HepG2 (cell line): ENCODE data around the gene PCIF1. TPM values are rescaled to one million over a fixed set of nuclear protein-coding genes. Genes with fewer than 3 reads are reported as not detected.

Source experiments
- ATF7 ChIP-seq, 2 experiments: fragments of 450-650 bp in 1 of 2; sonication (generic) in 1 of 2; formaldehyde crosslinking in 1 of 2; IDR thresholded peaks; 2 replicates each; pipeline versions ENCODE4 v1.4.0 to v1.6.1; 2016 to 2020; ENCODE audit warnings: antibody characterized with exemption in 1 of 2, mild to moderate bottlenecking in 1 of 2, missing genetic modification reagents in 1 of 2
- CEBPG ChIP-seq: IDR thresholded peaks from 2 replicates; pipeline ENCODE4 v1.6.1; 2016
- CREM ChIP-seq, 2 experiments: sonication (generic) in 1 of 2; formaldehyde crosslinking in 1 of 2; IDR thresholded peaks; 2 replicates each; pipeline versions ENCODE4 v1.4.0 to v1.6.1; 2016 to 2020; ENCODE audit warnings: antibody characterized with exemption in 1 of 2, mild to moderate bottlenecking in 1 of 2, missing genetic modification reagents in 1 of 2
- DRAP1 ChIP-seq: IDR thresholded peaks from 2 replicates; pipeline ENCODE4 v1.6.1; 2016; ENCODE audit warnings: missing genetic modification reagents, missing compliant biosample characterization
- FOXP1 ChIP-seq, 2 experiments: fragments of 450-650 bp in 1 of 2; IDR thresholded peaks; 2 replicates each; pipeline ENCODE4 v1.6.1; 2017 to 2018; ENCODE audit warnings: antibody characterized with exemption in 1 of 2
- GTF3A ChIP-seq: sonication (generic); formaldehyde crosslinking; conservative IDR thresholded peaks from 2 replicates; pipeline ENCODE4 v1.4.0; 2020; ENCODE audit warnings: mild to moderate bottlenecking, missing genetic modification reagents
- HMGA1 ChIP-seq: sonication (generic); formaldehyde crosslinking; conservative IDR thresholded peaks from 2 replicates; pipeline ENCODE4 v1.4.0; 2020; ENCODE audit warnings: missing genetic modification reagents
- KMT2B ChIP-seq: IDR thresholded peaks from 2 replicates; pipeline ENCODE4 v1.6.1; 2016; ENCODE audit warnings: missing genetic modification reagents, missing compliant biosample characterization
- MLXIP ChIP-seq: sonication (generic); formaldehyde crosslinking; IDR thresholded peaks from 2 replicates; pipeline ENCODE4 v1.9.0; 2021; ENCODE audit warnings: missing genetic modification reagents, borderline replicate concordance
- NCOA5 ChIP-seq: sonication (generic); formaldehyde crosslinking; IDR thresholded peaks from 2 replicates; pipeline ENCODE4 v1.4.0; 2020; ENCODE audit warnings: missing genetic modification reagents
- NFYC ChIP-seq: IDR thresholded peaks from 2 replicates; pipeline ENCODE4 v1.6.1; 2016; ENCODE audit warnings: missing genetic modification reagents, missing compliant biosample characterization
- SATB2 ChIP-seq: sonication (generic); formaldehyde crosslinking; IDR thresholded peaks from 2 replicates; pipeline ENCODE4 v1.5.0; 2020; ENCODE audit warnings: missing genetic modification reagents
- SPEN ChIP-seq: sonication (generic); formaldehyde crosslinking; IDR thresholded peaks from 2 replicates; pipeline ENCODE4 v1.5.1; 2020; ENCODE audit warnings: low read depth, mild to moderate bottlenecking, missing genetic modification reagents
- SYNCRIP ChIP-seq: fragments of 200-400 bp; formaldehyde crosslinking; IDR thresholded peaks from 2 replicates; pipeline ENCODE4 v1.6.1; 2018; ENCODE audit warnings: mild to moderate bottlenecking, low read depth, low read length; ENCODE audit not compliant: insufficient read depth
- TFE3 ChIP-seq: IDR thresholded peaks from 2 replicates; pipeline ENCODE4 v1.6.1; 2016
- THRA ChIP-seq: sonication (generic); formaldehyde crosslinking; IDR thresholded peaks from 2 replicates; pipeline ENCODE4 v1.4.0; 2020; ENCODE audit warnings: missing genetic modification reagents, borderline replicate concordance
- ZBTB33 ChIP-seq: sonication (generic); formaldehyde crosslinking; IDR thresholded peaks from 2 replicates; pipeline ENCODE4 v1.4.0; 2020; ENCODE audit warnings: missing genetic modification reagents
- ZMYM3 ChIP-seq: sonication (generic); formaldehyde crosslinking; IDR thresholded peaks from 2 replicates; pipeline ENCODE4 v1.5.1; 2020; ENCODE audit warnings: mild to moderate bottlenecking, missing genetic modification reagents
- ZNF3 ChIP-seq: IDR thresholded peaks from 2 replicates; pipeline ENCODE4 v1.7.0; 2017; ENCODE audit warnings: inconsistent platforms
- ZNF740 ChIP-seq: sonication (generic); formaldehyde crosslinking; IDR thresholded peaks from 2 replicates; pipeline ENCODE4 v1.4.0; 2020; ENCODE audit warnings: missing genetic modification reagents
- polyA plus RNA-seq, 8 experiments: library from polyadenylated mRNA; depleted of rRNA in 3 of 8; stranded (reverse) in 7 of 8; unstranded in 1 of 8; fragments of >200 nt; fragmentation: Illumina TruSeq in 4 of 8; extraction: Trizol in 4 of 8; gene quantifications; 2 replicates each; pipeline versions ENCODE4 v1.2.1 to v1.2.3, GENCODE V29; 2011 to 2016; ENCODE audit warnings: low read depth in 4 of 8, missing spikeins in 1 of 8, mixed read lengths in 1 of 8; ENCODE audit not compliant: insufficient read depth in 1 of 8
- total RNA-seq, 5 experiments: library from RNA; depleted of rRNA; stranded (reverse); fragments of >200 nt; fragmentation: Illumina TruSeq; extraction: Trizol; gene quantifications; 2 replicates each; pipeline ENCODE4 v1.2.3, GENCODE V29; 2016; ENCODE audit warnings: low read depth in 1 of 5

The PCIF1 gene
- total and polyA plus RNA-seq, 2 of the 13 experiments (the other 11 are each of a cell fraction or from before 2014, with no cell fraction given): 20.9 to 24.4 TPM

GRCh38 chr20:45934586-45935415 is at the start of gene PCIF1 (continued):
- TF ChIP-seq ZBTB33 (CRISPR knock-in tag): no peak; the same call in 1 of the 2 replicates
- TF ChIP-seq ZMYM3 (CRISPR knock-in tag): 0 out of 2 replicates have a peak, but pooled peaks have one; percentile 64
- peak; percentile 78 for TF ChIP-seq DRAP1 (CRISPR knock-in tag)
- TF ChIP-seq NCOA5 (CRISPR knock-in tag): no peak
- no peak for TF ChIP-seq ZNF3 (CRISPR knock-in tag)
- TF ChIP-seq FOXP1 (IDR thresholded peaks at IDR 0.05): no peak
- TF ChIP-seq FOXP1 (CRISPR knock-in tag; IDR thresholded peaks at IDR 0.05): no peak; the same call in 1 of the 2 replicates
- peak; percentile 89 for TF ChIP-seq TFE3 (CRISPR knock-in tag)
- peak; percentile 46; the same call in 1 of the 2 replicates for TF ChIP-seq CEBPG (CRISPR knock-in tag)
- TF ChIP-seq MLXIP (CRISPR knock-in tag): peak; percentile 93
- no peak for TF ChIP-seq HMGA1
- peak; percentile 58 for TF ChIP-seq KMT2B
- no peak; the same call in none of the 2 replicates for TF ChIP-seq CREM (IDR thresholded peaks at IDR 0.05)
- TF ChIP-seq CREM (CRISPR knock-in tag; IDR thresholded peaks at IDR 0.05): no peak
- peak; percentile 57; the same call in 1 of the 2 replicates for TF ChIP-seq ZNF740 (CRISPR knock-in tag)
- TF ChIP-seq SPEN (CRISPR knock-in tag): peak; percentile 78
- peak; percentile 87 for TF ChIP-seq NFYC
- TF ChIP-seq ATF7 (IDR thresholded peaks at IDR 0.05): no peak
- TF ChIP-seq ATF7 (CRISPR knock-in tag; IDR thresholded peaks at IDR 0.05): no peak
- no peak for TF ChIP-seq SYNCRIP
- TF ChIP-seq SATB2: no peak; the same call in 1 of the 2 replicates
- TF ChIP-seq GTF3A: no peak; the same call in none of the 2 replicates
- peak; percentile 78 for TF ChIP-seq THRA (CRISPR knock-in tag)
